Measurements from ENCODE around the gene CA5A. TPM values are rescaled to one million over a fixed set of nuclear protein-coding genes. Genes with fewer than 3 reads are reported as not detected.

The CA5A gene
- total and polyA plus RNA-seq, 2 of the 13 experiments (the other 11 are each of a cell fraction or from before 2014, with no cell fraction given) = 66.8 to 106 TPM

- FAIRE-seq = no peak
- ChIA-PET POLR2A (interaction anchor here (0.8 to 9.4 kb wide), 8 partner anchors 11 to 97 kb away, joined by 3 to 399 read pairs (median 7); partner anchors contain the start of genes BANP and SLC7A5), CTCF (ENCODE audit: low intra/inter-chr PET ratio, low total read pairs) (interaction anchor here (0.9 kb wide), 1 partner anchor 76 kb away, joined by 3 read pairs; no protein-coding TSS in a partner anchor)
- peak overlapping the region in 1 of 3 experiments; percentile 66; a peak in 2 of 6 replicates for H3K4me3 ChIP-seq (replicated peaks in 1 of 3; ENCODE audit: insufficient read depth in 1 of 3, low read depth in 2 of 3, low read length in 3 of 3)
- peak; percentile 0; the same call in 1 of the 3 replicates for ATAC-seq
- intact Hi-C loops (cut with micrococcal nuclease; ENCODE audit: unreplicated experiment) = loop anchor here (10.0 kb wide), 1 partner anchor 469 kb away; the partner anchor contains the start of gene FBXO31
- no peak overlapping the region for H2AFZ ChIP-seq (ENCODE audit: low read length)
- peaks cover 18% of the 10 kb centered on the region for H4K20me1 ChIP-seq (ENCODE audit: insufficient read depth, low read length)
- H3K9ac ChIP-seq (ENCODE audit: insufficient read depth, low read depth, low read length) = peak overlapping the region; percentile 81
- in situ Hi-C loops (cut with HindIII; ENCODE audit: extremely low pct_ligation_motif_present, low pct_unique_long_range_greater_than_20kb) = loop anchor here (5.0 to 25.0 kb wide), 2 partner anchors 77 to 467 kb away; partner anchors contain the start of genes FBXO31 and MAP1LC3B
- BruUV-seq (replicated peaks) = TSS peak; percentile 80
- no peaks in the 10 kb centered on the region for H3K9me3 ChIP-seq (ENCODE audit: low read length)
- H3K27ac ChIP-seq (ENCODE audit: extremely low read length, insufficient read depth, low read length) = peak overlapping the region; percentile 98
- H3K36me3 ChIP-seq (replicated peaks in 1 of 2; ENCODE audit: control insufficient read depth in 1 of 2, insufficient read depth in 2 of 2, low read length in 2 of 2) = peaks cover 17 to 42% of the 10 kb centered on the region in 2 experiments
- 11% methylated on average over 14 of the region's 21 CpGs for whole genome bisulfite sequencing (ENCODE audit: low lambda C conversion rate)
- peak overlapping the region; percentile 77 for H3K4me2 ChIP-seq (ENCODE audit: low read depth, low read length)
- H3K4me1 ChIP-seq (ENCODE audit: insufficient read depth, low read length) = peaks cover 100% of the 10 kb centered on the region
- peak; percentile 86 for DNase-seq (ENCODE audit: low spot score)
- H3K79me2 ChIP-seq (ENCODE audit: insufficient read depth, low read length) = peaks cover 92% of the 10 kb centered on the region
- no peaks in the 10 kb centered on the region for H3K27me3 ChIP-seq (ENCODE audit: control insufficient read depth in 1 of 2, insufficient read depth in 2 of 2, low read length in 2 of 2)
- peak; percentile 35 for TF ChIP-seq MED8 (CRISPR knock-in tag; IDR thresholded peaks at IDR 0.05; ENCODE audit: insufficient replicate concordance)
- TF ChIP-seq POGK (CRISPR knock-in tag; conservative IDR thresholded peaks at IDR 0.05) = 0 out of 2 replicates have a peak, but pooled peaks have one; percentile 37
- peak; percentile 10; the same call in 1 of the 2 replicates for TF ChIP-seq SMAD1 (CRISPR knock-in tag; IDR thresholded peaks at IDR 0.05; ENCODE audit: borderline replicate concordance, low read depth)
- TF ChIP-seq SKI (IDR thresholded peaks at IDR 0.05; ENCODE audit: partially characterized antibody) = peak; percentile 9
- TF ChIP-seq ZNF441 (CRISPR knock-in tag; IDR thresholded peaks at IDR 0.05; ENCODE audit: borderline replicate concordance) = no peak
- 0 out of 2 replicates have a peak, but pooled peaks have one; percentile 32 for TF ChIP-seq THRA (CRISPR knock-in tag; IDR thresholded peaks at IDR 0.05; ENCODE audit: borderline replicate concordance)
- TF ChIP-seq POLR2A (IDR thresholded peaks at IDR 0.05; ENCODE audit: insufficient read depth in 1 of 2, low read depth in 2 of 2, low read length in 2 of 2) = peak in 1 of 2 experiments; percentile 62; a peak in 2 of 4 replicates
- peak; percentile 28; the same call in 1 of the 2 replicates for TF ChIP-seq RARA (CRISPR knock-in tag; IDR thresholded peaks at IDR 0.05)
- 0 out of 2 replicates have a peak, but pooled peaks have one; percentile 10 for TF ChIP-seq JUN (CRISPR knock-in tag; IDR thresholded peaks at IDR 0.05)
- TF ChIP-seq ISL2 (CRISPR knock-in tag; IDR thresholded peaks at IDR 0.05) = peak; percentile 32; the same call in 1 of the 2 replicates
- TF ChIP-seq ZNF205 (CRISPR knock-in tag; IDR thresholded peaks at IDR 0.05) = 0 out of 2 replicates have a peak, but pooled peaks have one; percentile 34
- TF ChIP-seq ARHGAP35 (CRISPR knock-in tag; IDR thresholded peaks at IDR 0.05; ENCODE audit: borderline replicate concordance) = no peak
- TF ChIP-seq ZNF430 (CRISPR knock-in tag; IDR thresholded peaks at IDR 0.05) = 0 out of 2 replicates have a peak, but pooled peaks have one; percentile 26
- TF ChIP-seq TFAP4 (IDR thresholded peaks at IDR 0.05; ENCODE audit: borderline replicate concordance, low read depth) = peak; percentile 55; the same call in 1 of the 2 replicates
- TF ChIP-seq ZNF670 (CRISPR knock-in tag; IDR thresholded peaks at IDR 0.05; ENCODE audit: borderline replicate concordance) = no peak
- 0 out of 2 replicates have a peak, but pooled peaks have one; percentile 7 for TF ChIP-seq CSRNP1 (CRISPR knock-in tag; IDR thresholded peaks at IDR 0.05)
Observed at GRCh38 chr16:87854053-87854906, 82.0 kb downstream of the CA5A start.
